IPS DF 6.9 (cell line): ENCODE measurements around the gene GGTLC1.

Source experiments
- DNase-seq: peaks from one replicate; pipeline ENCODE4 v3.0.0-alpha.2; 2013; ENCODE audit warnings: low read depth, low spot score
- H3K27ac ChIP-seq: one replicate; pipeline ENCODE4 v1.5.1; 2013; ENCODE audit warnings: low read length, control low read depth
- H3K27me3 ChIP-seq: 2 replicates; pipeline ENCODE4 v1.6.1; 2013; ENCODE audit warnings: mild to moderate bottlenecking, low read length; ENCODE audit not compliant: control insufficient read depth, insufficient read depth
- H3K36me3 ChIP-seq: 2 replicates; pipeline ENCODE4 v1.6.1; 2013; ENCODE audit warnings: low read length; ENCODE audit not compliant: control insufficient read depth, insufficient read depth
- H3K4me1 ChIP-seq: 2 replicates; pipeline ENCODE4 v1.6.1; 2013; ENCODE audit warnings: low read length; ENCODE audit not compliant: control insufficient read depth, insufficient read depth
- H3K4me3 ChIP-seq: 2 replicates; pipeline ENCODE4 v1.5.1; 2013; ENCODE audit warnings: mild to moderate bottlenecking, low read length
- H3K9me3 ChIP-seq: 2 replicates; pipeline ENCODE4 v1.6.1; 2013; ENCODE audit warnings: low read length, inconsistent platforms; ENCODE audit not compliant: control insufficient read depth, insufficient read depth
- WGBS: extraction: QIAGEN DNeasy Blood & Tissue Kit; methylation state at CpG from one replicate; pipeline ENCODE4 v1.1.7; 2013; ENCODE audit warnings: mixed read lengths, missing lambda C conversion rate; ENCODE audit not compliant: insufficient read length, insufficient coverage; 5-methylcytosine and 5-hydroxymethylcytosine counted together

GGTLC1 gene

GRCh38 chr20:23967616-23967979 is 21.0 kb downstream of the GGTLC1 start:
- Histone ChIP-seq H3K27me3 (no peaks in the 10 kb centered on the region), H3K27ac (no peak overlapping the region), H3K4me3 (no peak overlapping the region), H3K9me3 (peaks cover 2% of the 10 kb centered on the region), H3K4me1 (peaks cover 2% of the 10 kb centered on the region; the same call in 1 of the 2 replicates), H3K36me3 (0 out of 2 replicates have a peak, but pooled peaks cover 4% of the 10 kb centered on the region)
- no CpG with 5 or more reads among the region's 7 CpGs for WGBS
- no peak for DNase-seq

- no peak overlapping the region for H3K27ac ChIP-seq
- peaks cover 2% of the 10 kb centered on the region for H3K9me3 ChIP-seq
- no peaks in the 10 kb centered on the region for H3K27me3 ChIP-seq
- H3K4me1 ChIP-seq = peaks cover 2% of the 10 kb centered on the region; the same call in 1 of the 2 replicates
- H3K4me3 ChIP-seq = no peak overlapping the region
- WGBS = no CpG with 5 or more reads among the region's 8 CpGs
- H3K36me3 ChIP-seq = 0 out of 2 replicates have a peak, but pooled peaks cover 4% of the 10 kb centered on the region
- DNase-seq = no peak
Measured at GRCh38 chr20:23966927-23967615, 21.5 kb downstream of the GGTLC1 start.

GRCh38 chr20:23966298-23966697 is 22.3 kb downstream of the GGTLC1 start:
- no CpG with 5 or more reads among the region's 6 CpGs for WGBS
- no peaks in the 10 kb centered on the region for H3K4me1 ChIP-seq
- DNase-seq = no peak
- H3K27me3 ChIP-seq = no peaks in the 10 kb centered on the region
- no peak overlapping the region for H3K27ac ChIP-seq
- peaks cover 2% of the 10 kb centered on the region for H3K9me3 ChIP-seq
- H3K36me3 ChIP-seq = 0 out of 2 replicates have a peak, but pooled peaks cover 4% of the 10 kb centered on the region
- H3K4me3 ChIP-seq = no peak overlapping the region

- H3K36me3 ChIP-seq = 0 out of 2 replicates have a peak, but pooled peaks cover 4% of the 10 kb centered on the region
- H3K4me3 ChIP-seq = no peak overlapping the region
- no peak for DNase-seq
- WGBS = 100% methylated on average over 1 of the region's 1 CpG
- no peaks in the 10 kb centered on the region for H3K27me3 ChIP-seq
- H3K9me3 ChIP-seq = peaks cover 2% of the 10 kb centered on the region
- H3K4me1 ChIP-seq = no peaks in the 10 kb centered on the region
- no peak overlapping the region for H3K27ac ChIP-seq
Measured at GRCh38 chr20:23963941-23964340, 24.6 kb downstream of the GGTLC1 start.

- H3K27me3 ChIP-seq = no peaks in the 10 kb centered on the region
- H3K4me1 ChIP-seq = no peaks in the 10 kb centered on the region
- H3K36me3 ChIP-seq = 0 out of 2 replicates have a peak, but pooled peaks cover 4% of the 10 kb centered on the region
- no peak for DNase-seq
- peaks cover 2% of the 10 kb centered on the region for H3K9me3 ChIP-seq
- H3K27ac ChIP-seq = no peak overlapping the region
- H3K4me3 ChIP-seq = no peak overlapping the region
Measured at GRCh38 chr20:23962272-23962671, 26.3 kb downstream of the GGTLC1 start.

- no peak overlapping the region for H3K4me3 ChIP-seq
- DNase-seq = no peak
- no peaks in the 10 kb centered on the region for H3K4me1 ChIP-seq
- H3K9me3 ChIP-seq = no peaks in the 10 kb centered on the region
- no peaks in the 10 kb centered on the region for H3K36me3 ChIP-seq
- no peak overlapping the region for H3K27ac ChIP-seq
- no CpG with 5 or more reads among the region's 7 CpGs for WGBS
- H3K27me3 ChIP-seq = no peaks in the 10 kb centered on the region
Measured at GRCh38 chr20:23959054-23959453, 29.5 kb downstream of the GGTLC1 start.

GRCh38 chr20:23955896-23956295 is 32.7 kb downstream of the GGTLC1 start:
- H3K27me3 ChIP-seq = no peaks in the 10 kb centered on the region
- H3K36me3 ChIP-seq = no peaks in the 10 kb centered on the region
- DNase-seq = no peak
- no peak overlapping the region for H3K27ac ChIP-seq
- no peaks in the 10 kb centered on the region for H3K9me3 ChIP-seq
- no CpG with 5 or more reads among the region's 3 CpGs for WGBS
- no peak overlapping the region for H3K4me3 ChIP-seq
- H3K4me1 ChIP-seq = no peaks in the 10 kb centered on the region

GRCh38 chr20:23954008-23954745 is 34.4 kb downstream of the GGTLC1 start:
- WGBS = no CpG with 5 or more reads among the region's 13 CpGs
- Histone ChIP-seq H3K9me3 (no peaks in the 10 kb centered on the region), H3K27ac (no peak overlapping the region), H3K4me1 (no peaks in the 10 kb centered on the region), H3K4me3 (no peak overlapping the region), H3K36me3 (no peaks in the 10 kb centered on the region), H3K27me3 (no peaks in the 10 kb centered on the region)
- DNase-seq = no peak

GRCh38 chr20:23946206-23946605 is 42.4 kb downstream of the GGTLC1 start:
- no peak for DNase-seq
- H3K4me1 ChIP-seq = no peaks in the 10 kb centered on the region
- H3K9me3 ChIP-seq = no peaks in the 10 kb centered on the region
- no peak overlapping the region for H3K27ac ChIP-seq
- no peaks in the 10 kb centered on the region for H3K36me3 ChIP-seq
- H3K27me3 ChIP-seq = no peaks in the 10 kb centered on the region
- no peak overlapping the region for H3K4me3 ChIP-seq
- WGBS = no CpG with 5 or more reads among the region's 3 CpGs

- no peak for DNase-seq
- no peak overlapping the region for H3K27ac ChIP-seq
- no peak overlapping the region for H3K4me3 ChIP-seq
- 100% methylated on average over 2 of the region's 5 CpGs for WGBS
- H3K27me3 ChIP-seq = no peaks in the 10 kb centered on the region
- H3K4me1 ChIP-seq = no peaks in the 10 kb centered on the region
- H3K9me3 ChIP-seq = no peaks in the 10 kb centered on the region
- no peaks in the 10 kb centered on the region for H3K36me3 ChIP-seq
Measured at GRCh38 chr20:23943304-23943703, 45.3 kb downstream of the GGTLC1 start.

- DNase-seq = no peak
- no peak overlapping the region for H3K4me3 ChIP-seq
Measured at GRCh38 chr20:23939641-23940040, 48.9 kb downstream of the GGTLC1 start.

More at GRCh38 chr20:23939641-23940040, 48.9 kb downstream of the GGTLC1 start:
- Histone ChIP-seq H3K27ac (no peak overlapping the region), H3K4me1 (no peaks in the 10 kb centered on the region), H3K36me3 (no peaks in the 10 kb centered on the region), H3K27me3 (no peaks in the 10 kb centered on the region), H3K9me3 (no peaks in the 10 kb centered on the region)
